GM10248 (cell line): Measurements from ENCODE around the gene PPP2R2B.

Experiments used
- CTCF ChIA-PET: fragments of 300-600 bp; sonication (Branson Sonifier 250); formaldehyde crosslinking; extraction: SDS; loops from one replicate; lab custom pipeline; 2021; ENCODE audit warnings: antibody characterized with exemption; lab: Yijun Ruan, JAX
- POLR2A ChIA-PET: fragments of 350-650 bp; sonication (Branson Sonifier 250); formaldehyde crosslinking; extraction: SDS; loops from one replicate; lab custom pipeline; 2020; ENCODE audit warnings: antibody characterized with exemption; lab: Yijun Ruan, JAX
- DNase-seq: peaks from one replicate; pipeline ENCODE4 v3.0.0; 2012; ENCODE audit errors: extremely low spot score
- CTCF ChIP-seq: IDR thresholded peaks from 2 replicates; pipeline ENCODE4 v1.5.1; 2012; ENCODE audit warnings: mild to moderate bottlenecking, low read depth; ENCODE audit errors: extremely low read depth, missing control alignments, control extremely low read depth

PPP2R2B gene

DNA sequence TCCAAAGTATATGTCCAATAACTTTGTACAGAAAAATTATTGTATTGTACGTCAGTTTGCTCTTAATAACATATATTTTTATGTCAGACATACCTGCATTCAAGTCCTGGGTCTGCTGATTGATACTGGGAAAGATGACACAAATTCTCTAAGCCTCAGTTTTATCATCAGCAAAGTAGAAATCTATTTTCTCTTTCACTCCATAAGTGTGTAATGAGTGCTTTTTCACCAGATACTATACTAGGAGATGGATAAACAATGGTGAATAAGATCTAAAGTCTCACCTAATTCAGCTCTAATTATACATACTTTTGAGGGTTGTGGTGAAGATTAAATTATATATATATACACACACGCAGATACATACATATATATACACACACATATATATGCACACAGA is 12.3 kb downstream of the PPP2R2B start:
- ChIA-PET CTCF (no interaction called here), POLR2A (no interaction called here)

DNA sequence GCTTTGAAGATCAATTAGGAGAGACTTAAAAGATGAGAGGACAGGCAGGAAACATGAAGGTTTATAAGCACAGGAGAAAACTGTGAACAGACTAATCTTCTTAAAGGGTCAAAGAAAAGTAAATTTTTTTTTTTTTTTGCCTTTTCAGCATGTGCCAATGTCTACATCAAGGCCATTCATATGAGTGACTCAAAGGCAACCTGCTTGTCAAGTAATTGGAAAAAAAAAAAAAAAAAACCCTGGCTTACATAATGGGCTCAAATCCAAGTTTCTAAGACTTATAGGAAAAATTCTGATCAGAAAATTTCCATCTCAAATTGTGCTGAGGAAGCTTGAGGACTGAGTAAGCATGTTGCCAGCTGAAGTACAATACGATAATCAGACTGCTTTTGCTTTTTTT is 15.9 kb downstream of the PPP2R2B start:
- DNase-seq, result no peak
- POLR2A ChIA-PET, result no interaction called here
- no peak for TF ChIP-seq CTCF
- CTCF ChIA-PET, result no interaction called here

More for the DNA sequence above, 12.3 kb downstream of the PPP2R2B start:
- no peak for DNase-seq
- no peak for TF ChIP-seq CTCF

DNA sequence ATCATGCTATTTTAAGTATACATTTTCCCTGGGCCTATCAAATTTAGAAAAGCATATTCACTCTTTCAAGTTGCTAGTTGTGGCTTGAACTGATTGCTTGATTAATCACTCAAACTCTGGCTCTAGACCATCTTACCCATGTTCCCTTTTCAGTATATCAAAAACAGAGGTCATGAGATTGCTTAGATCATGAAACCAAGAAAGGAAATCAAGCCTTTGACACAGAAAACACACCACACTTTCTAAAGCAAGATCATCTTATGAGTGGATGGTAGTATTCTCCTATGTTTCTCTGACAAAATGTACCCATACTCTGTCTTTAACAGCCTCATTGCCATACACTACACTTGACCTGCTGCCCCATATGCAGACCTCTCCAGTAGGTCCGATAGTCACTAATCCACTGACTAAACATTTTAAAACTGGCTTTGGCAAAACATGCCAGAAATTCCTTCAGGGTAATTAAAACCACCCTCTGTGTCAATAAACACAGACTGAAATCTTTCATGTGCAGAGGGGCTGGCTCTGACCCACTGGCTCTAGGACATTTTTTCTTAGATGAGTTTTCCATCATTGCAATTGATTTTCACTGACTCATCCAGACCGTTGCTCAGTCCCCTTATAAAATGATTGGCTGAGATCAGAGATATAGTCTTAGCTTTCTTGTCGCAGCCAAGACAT is 18.2 kb downstream of the PPP2R2B start:
- DNase-seq, result no peak
- ChIA-PET POLR2A (no interaction called here), CTCF (no interaction called here)
- TF ChIP-seq CTCF, result no peak

DNA sequence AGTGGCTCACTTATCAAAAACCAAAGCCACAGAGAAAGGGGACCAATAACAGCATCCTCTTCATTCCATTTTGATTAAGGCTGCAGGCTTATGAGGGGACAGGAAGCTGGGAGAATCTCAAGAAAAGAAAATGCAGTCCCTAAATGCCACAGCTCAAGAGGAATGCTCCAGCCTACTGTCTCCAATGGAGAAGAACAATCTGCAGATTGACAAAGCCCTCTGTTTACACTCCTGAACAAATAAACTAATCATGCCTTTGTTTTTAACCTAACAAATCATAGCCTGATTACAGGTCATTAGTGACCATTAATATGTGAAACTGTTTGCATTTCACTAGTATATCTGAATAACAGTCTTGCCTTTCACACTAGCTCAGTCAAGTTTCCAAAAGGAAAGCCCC is 26.5 kb downstream of the PPP2R2B start:
- DNase-seq, result no peak
- CTCF ChIA-PET, result no interaction called here
- TF ChIP-seq CTCF, result no peak
- POLR2A ChIA-PET, result no interaction called here

DNA sequence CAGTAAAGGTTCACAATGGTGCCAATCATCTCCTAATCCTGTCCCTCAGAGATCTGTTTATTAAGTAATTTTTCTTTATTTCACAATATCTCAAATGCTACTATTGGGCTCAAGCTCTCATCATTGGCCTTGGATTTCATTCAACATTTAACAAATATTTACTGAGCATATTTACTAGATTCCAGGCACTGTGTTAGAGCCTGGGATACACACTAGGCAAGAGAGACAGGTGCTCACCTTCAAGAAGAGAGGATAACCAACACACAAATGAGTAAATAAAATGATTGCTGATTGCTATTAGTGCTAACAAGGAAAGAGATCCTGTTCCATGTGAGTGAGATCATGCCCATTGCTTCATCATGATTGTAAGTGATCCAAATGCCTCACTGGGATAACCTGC is 27.4 kb downstream of the PPP2R2B start:
- no peak for DNase-seq
- no peak for TF ChIP-seq CTCF
- CTCF ChIA-PET, result no interaction called here
- POLR2A ChIA-PET, result no interaction called here

GRCh38 chr5:146849694-146850303 is 28.8 kb downstream of the PPP2R2B start:
- TF ChIP-seq CTCF, result no peak
- no peak for DNase-seq
- ChIA-PET CTCF (no interaction called here), POLR2A (no interaction called here)
